SK-N-SH (cell line): ENCODE data around the gene SAMD4A. TPM values are rescaled to one million over a fixed set of nuclear protein-coding genes. Genes with fewer than 3 reads are reported as not detected.

Experiments
- CTCF ChIA-PET: fragments of 300-600, 350-600 bp; formaldehyde crosslinking; extraction: SDS; loops from one replicate; lab custom pipeline; 2021; lab: Yijun Ruan, JAX
- POLR2A ChIA-PET: fragments of 350-600 bp; sonication (Branson Sonifier 250); formaldehyde crosslinking; extraction: SDS; loops from one replicate; lab custom pipeline; 2020; ENCODE audit warnings: antibody characterized with exemption, inconsistent platforms; lab: Yijun Ruan, JAX
- DNase-seq: peaks from one replicate; pipeline ENCODE4 v3.0.0; 2012
- H2AFZ ChIP-seq: fragments of 200-600 bp; sonication (generic); 2 replicates; pipeline ENCODE4 v1.8.1; 2016; ENCODE audit warnings: antibody characterized with exemption, mild to moderate bottlenecking, low read depth
- H3F3A ChIP-seq: fragments of 200-600 bp; sonication (generic); replicated peaks from 2 replicates; pipeline ENCODE3; 2016; ENCODE audit warnings: antibody characterized with exemption, mild to moderate bottlenecking; ENCODE audit not compliant: insufficient read depth
- H3K27ac ChIP-seq, 2 experiments: fragments of 200-500 bp in 1 of 2; fragments of 200-600 bp in 1 of 2; sonication (Bioruptor generic) in 1 of 2; sonication (generic), shearing (Covaris generic) in 1 of 2; 2 replicates each; pipeline versions ENCODE4 v1.5.1 to v1.6.1; 2014 to 2016; ENCODE audit warnings: low read depth in 2 of 2, inconsistent platforms in 1 of 2, low read length in 1 of 2, mild to moderate bottlenecking in 1 of 2, mixed read lengths in 1 of 2
- H3K27me3 ChIP-seq: fragments of 200-600 bp; sonication (generic), shearing (Covaris generic); 2 replicates; pipeline ENCODE4 v1.6.1; 2016; ENCODE audit warnings: mixed run types; ENCODE audit not compliant: insufficient read depth
- H3K36me3 ChIP-seq, 2 experiments: fragments of 200-500 bp in 1 of 2; fragments of 200-600 bp in 1 of 2; sonication (Bioruptor generic) in 1 of 2; sonication (generic) in 1 of 2; replicated peaks in 1 of 2; 2 replicates each; pipeline versions ENCODE3 to v1.5.1; 2014 to 2016; ENCODE audit warnings: low read length in 1 of 2, mild to moderate bottlenecking in 1 of 2; ENCODE audit not compliant: insufficient read depth in 2 of 2, control insufficient read depth in 1 of 2
- H3K4me1 ChIP-seq, 2 experiments: fragments of 200-500 bp in 1 of 2; fragments of 200-600 bp in 1 of 2; sonication (Bioruptor generic) in 1 of 2; sonication (generic), shearing (Covaris generic) in 1 of 2; 2 replicates each; pipeline versions ENCODE4 v1.5.1 to v1.6.1; 2014 to 2016; ENCODE audit warnings: low read depth in 1 of 2, low read length in 1 of 2, mixed run types in 1 of 2; ENCODE audit not compliant: insufficient read depth in 2 of 2, control insufficient read depth in 1 of 2
- H3K4me2 ChIP-seq: fragments of 200-600 bp; sonication (generic), shearing (Covaris generic); 2 replicates; pipeline ENCODE4 v1.6.1; 2017; ENCODE audit warnings: mixed run types
- H3K4me3 ChIP-seq, 2 experiments: fragments of 200-500 bp in 1 of 2; fragments of 200-600 bp in 1 of 2; sonication (Bioruptor generic) in 1 of 2; sonication (generic), shearing (Covaris generic) in 1 of 2; 2 replicates each; pipeline versions ENCODE4 v1.5.1 to v1.8.1; 2014 to 2016; ENCODE audit warnings: low read depth in 2 of 2, inconsistent platforms in 1 of 2, low read length in 1 of 2, mild to moderate bottlenecking in 1 of 2, mixed read lengths in 1 of 2, moderate library complexity in 1 of 2
- H3K79me2 ChIP-seq: fragments of 200-600 bp; sonication (generic); 2 replicates; pipeline ENCODE4 v1.8.1; 2017; ENCODE audit warnings: mild to moderate bottlenecking; ENCODE audit not compliant: insufficient read depth
- H3K9ac ChIP-seq: fragments of 200-600 bp; sonication (generic); 2 replicates; pipeline ENCODE4 v1.6.1; 2017; ENCODE audit warnings: mixed run types
- H3K9me2 ChIP-seq: fragments of 200-600 bp; sonication (generic); 2 replicates; pipeline ENCODE4 v1.6.1; 2017; ENCODE audit warnings: mixed run types
- H3K9me3 ChIP-seq: fragments of 200-600 bp; sonication (generic); 2 replicates; pipeline ENCODE4 v1.6.1; 2017; ENCODE audit warnings: mixed run types, mild to moderate bottlenecking, moderate library complexity
- H4K20me1 ChIP-seq: fragments of 200-600 bp; sonication (generic); 2 replicates; pipeline ENCODE4 v1.6.1; 2017; ENCODE audit warnings: mild to moderate bottlenecking, mixed run types; ENCODE audit not compliant: insufficient read depth
- CHD2 ChIP-seq: fragments of 150-350 bp; IDR thresholded peaks from 2 replicates; pipeline ENCODE4 v1.6.1; 2018; ENCODE audit warnings: low read length; ENCODE audit not compliant: partially characterized antibody
- CTCF ChIP-seq: fragments of 200-600 bp; sonication (generic); IDR thresholded peaks from 2 replicates; pipeline ENCODE4 v1.6.1; 2017; ENCODE audit warnings: antibody characterized with exemption, mild to moderate bottlenecking, moderate library complexity
- ELF1 ChIP-seq: IDR thresholded peaks from 2 replicates; pipeline ENCODE4 v1.4.0; 2012
- EP300 ChIP-seq, 2 experiments: IDR thresholded peaks; 2 replicates each; pipeline versions ENCODE4 v1.4.0 to v1.6.1; 2012; ENCODE audit warnings: borderline replicate concordance in 1 of 2, low read depth in 1 of 2, low read length in 1 of 2
- EZH2phosphoT487 ChIP-seq: fragments of 200-600 bp; sonication (generic); IDR thresholded peaks from 2 replicates; pipeline ENCODE4 v1.6.1; 2017; ENCODE audit warnings: low read depth, mixed run types, mild to moderate bottlenecking, antibody characterized with exemption, moderate library complexity, borderline replicate concordance
- FOXM1 ChIP-seq: IDR thresholded peaks from 2 replicates; pipeline ENCODE4 v1.4.0; 2012; ENCODE audit warnings: low read depth, mild to moderate bottlenecking
- GATA2 ChIP-seq: sonication (generic); formaldehyde crosslinking; IDR thresholded peaks from 2 replicates; pipeline ENCODE4 v1.5.0; 2020; ENCODE audit warnings: mild to moderate bottlenecking, missing genetic modification reagents
- MAX ChIP-seq: IDR thresholded peaks from 2 replicates; pipeline ENCODE4 v1.4.0; 2012; ENCODE audit warnings: low read depth
- MEF2A ChIP-seq: IDR thresholded peaks from 2 replicates; pipeline ENCODE4 v1.4.0; 2012; ENCODE audit warnings: low read depth, borderline replicate concordance
- MXI1 ChIP-seq: IDR thresholded peaks from 2 replicates; pipeline ENCODE4 v1.6.1; 2012; ENCODE audit warnings: mild to moderate bottlenecking, low read depth, low read length, improper control_type of control experiment
- NFIC ChIP-seq: IDR thresholded peaks from 2 replicates; pipeline ENCODE4 v1.4.0; 2012; ENCODE audit warnings: borderline replicate concordance
- NRF1 ChIP-seq: IDR thresholded peaks from 2 replicates; pipeline ENCODE4 v1.6.1; 2012; ENCODE audit warnings: low read depth, mild to moderate bottlenecking, low read length
- REST ChIP-seq: IDR thresholded peaks from 2 replicates; pipeline ENCODE4 v1.6.1; 2012; ENCODE audit warnings: mild to moderate bottlenecking, low read depth, low read length, moderate library complexity
- RFX5 ChIP-seq: IDR thresholded peaks from 2 replicates; pipeline ENCODE4 v1.6.1; 2012; ENCODE audit warnings: mild to moderate bottlenecking, improper control_type of control experiment, low read length
- TCF12 ChIP-seq: IDR thresholded peaks from 2 replicates; pipeline ENCODE4 v1.4.0; 2012
- USF1 ChIP-seq: IDR thresholded peaks from 2 replicates; pipeline ENCODE4 v1.4.0; 2012; ENCODE audit warnings: low read depth, borderline replicate concordance
- YY1 ChIP-seq: IDR thresholded peaks from 2 replicates; pipeline ENCODE4 v1.4.0; 2012; ENCODE audit warnings: low read depth, mild to moderate bottlenecking
- WGBS: methylation state at CpG from one replicate; pipeline ENCODE4 v1.1.6; 2017; ENCODE audit warnings: low lambda C conversion rate; 5-methylcytosine and 5-hydroxymethylcytosine counted together
- polyA plus RNA-seq, 3 experiments: library from polyadenylated mRNA; depleted of rRNA; stranded (reverse); fragments of >200 nt; gene quantifications; 2 replicates each; pipeline ENCODE4 v1.2.3, GENCODE V29; 2012

The SAMD4A gene
- polyA plus RNA-seq, 1 of the 3 experiments (the other 2 are of a cell fraction), result 5.0 TPM

- no peaks in the 10 kb centered on the region for H4K20me1 ChIP-seq
- ChIA-PET CTCF (interaction anchor here (1.2 kb wide), 1 partner anchor 12 kb away, joined by 3 read pairs; no protein-coding TSS in a partner anchor), POLR2A (no interaction called here)
- no peak for TF ChIP-seq RFX5
- no peak for TF ChIP-seq REST
- TF ChIP-seq TCF12, result no peak
- H3K9me2 ChIP-seq, result no peaks in the 10 kb centered on the region
- H3K9me3 ChIP-seq, result no peaks in the 10 kb centered on the region
- H2AFZ ChIP-seq, result no peak overlapping the region
- peaks cover 0 to 10% of the 10 kb centered on the region in 2 experiments; a peak in 1 of 4 replicates for H3K4me1 ChIP-seq
- H3F3A ChIP-seq, result no peaks in the 10 kb centered on the region
- H3K27ac ChIP-seq, result no peak overlapping the region
- no peak overlapping the region for H3K9ac ChIP-seq
- peaks cover 31 to 43% of the 10 kb centered on the region in 2 experiments for H3K36me3 ChIP-seq
- no peaks in the 10 kb centered on the region for H3K27me3 ChIP-seq
- peaks cover 3% of the 10 kb centered on the region; the same call in 1 of the 2 replicates for H3K79me2 ChIP-seq
- no peak for DNase-seq
- 98% methylated on average over 5 of the region's 5 CpGs for WGBS
- no peak overlapping the region for H3K4me3 ChIP-seq
- H3K4me2 ChIP-seq, result peak overlapping the region; percentile 7; the same call in 1 of the 2 replicates
These were observed 195.4 kb downstream of the SAMD4A start for GRCh38 chr14:54762296-54762695.

- H3K4me2 ChIP-seq, result no peak overlapping the region
- no peak overlapping the region for H3K27ac ChIP-seq
- ChIA-PET POLR2A (interaction anchor here (0.5 kb wide), 1 partner anchor 92 kb away, joined by 3 read pairs; no protein-coding TSS in a partner anchor), CTCF (interaction anchor here (1.7 kb wide), 1 partner anchor 10 kb away, joined by 14 read pairs; no protein-coding TSS in a partner anchor)
- H3K9me3 ChIP-seq, result no peaks in the 10 kb centered on the region
- H3K9me2 ChIP-seq, result no peaks in the 10 kb centered on the region
- peaks cover 32 to 54% of the 10 kb centered on the region in 2 experiments for H3K36me3 ChIP-seq
- H3K4me1 ChIP-seq, result peaks cover 0 to 10% of the 10 kb centered on the region in 2 experiments; a peak in 1 of 4 replicates
- H3F3A ChIP-seq, result no peaks in the 10 kb centered on the region
- no peak overlapping the region for H3K9ac ChIP-seq
- H3K4me3 ChIP-seq, result no peak overlapping the region
- 100% methylated on average over 5 of the region's 12 CpGs for WGBS
- DNase-seq, result no peak
- H4K20me1 ChIP-seq, result no peaks in the 10 kb centered on the region
- no peaks in the 10 kb centered on the region for H3K27me3 ChIP-seq
- H2AFZ ChIP-seq, result no peak overlapping the region
- H3K79me2 ChIP-seq, result peaks cover 3% of the 10 kb centered on the region; the same call in 1 of the 2 replicates
- TF ChIP-seq NRF1, result no peak
- no peak for TF ChIP-seq GATA2 (CRISPR knock-in tag)
- TF ChIP-seq MXI1, result no peak
- no peak for TF ChIP-seq ELF1
- no peak for TF ChIP-seq EZH2phosphoT487
- TF ChIP-seq EP300 (IDR thresholded peaks at IDR 0.05; ENCODE audit: borderline replicate concordance in 1 of 2, low read depth in 1 of 2, low read length in 1 of 2), result no peak
- TF ChIP-seq USF1, result no peak
- TF ChIP-seq CTCF, result no peak
- TF ChIP-seq FOXM1, result no peak
- TF ChIP-seq MAX, result no peak
- TF ChIP-seq NFIC, result no peak
- TF ChIP-seq MEF2A, result no peak
- TF ChIP-seq RFX5, result no peak
- no peak for TF ChIP-seq YY1
- TF ChIP-seq REST, result no peak
- no peak for TF ChIP-seq CHD2
- TF ChIP-seq TCF12, result no peak
These were observed 196.8 kb downstream of the SAMD4A start for GRCh38 chr14:54763761-54764160.
